CD14-positive monocyte (primary cell): Measurements from ENCODE around the gene EMID1. TPM values are rescaled to one million over a fixed set of nuclear protein-coding genes. Genes with fewer than 3 reads are reported as not detected.

Source experiments
- DNase-seq, 3 donors: peaks; one replicate each; pipeline ENCODE4 v3.0.0-alpha.2; 2011 to 2022
- H2AFZ ChIP-seq: 2 replicates; pipeline ENCODE4 v1.6.0; 2012; ENCODE audit warnings: mild to moderate bottlenecking, low read depth, low read length, inconsistent platforms; ENCODE audit not compliant: insufficient read depth, poor library complexity, severe bottlenecking
- H3K27ac ChIP-seq, 2 donors: 1 replicate in 1 of 2; 2 replicates in 1 of 2; pipeline ENCODE4 v1.5.1; 2012 to 2013; ENCODE audit warnings: low read length in 2 of 2, control low read depth in 1 of 2, inconsistent platforms in 1 of 2, low read depth in 1 of 2, mild to moderate bottlenecking in 1 of 2
- H3K27me3 ChIP-seq, 2 donors: one replicate each; pipeline versions ENCODE4 v1.6.0 to v1.6.1; 2011 to 2013; ENCODE audit warnings: low read length in 2 of 2; ENCODE audit not compliant: control insufficient read depth in 2 of 2, insufficient read depth in 2 of 2
- H3K36me3 ChIP-seq, 2 donors: replicated peaks in 1 of 2; 1 replicate in 1 of 2; 2 replicates in 1 of 2; pipeline versions ENCODE4 v1.5.1 to v1.6.1; 2012 to 2013; ENCODE audit warnings: low read length in 2 of 2, control low read depth in 1 of 2, inconsistent platforms in 1 of 2, mild to moderate bottlenecking in 1 of 2; ENCODE audit not compliant: insufficient read depth in 2 of 2, control insufficient read depth in 1 of 2
- H3K4me1 ChIP-seq, 2 donors: 1 replicate in 1 of 2; 2 replicates in 1 of 2; pipeline versions ENCODE4 v1.5.1 to v1.6.1; 2012 to 2013; ENCODE audit warnings: low read length in 2 of 2, control low read depth in 1 of 2, inconsistent platforms in 1 of 2, mild to moderate bottlenecking in 1 of 2, moderate library complexity in 1 of 2; ENCODE audit not compliant: insufficient read depth in 2 of 2, control insufficient read depth in 1 of 2
- H3K4me2 ChIP-seq: replicated peaks from 2 replicates; pipeline ENCODE3; 2012; ENCODE audit warnings: low read length, moderate library complexity, mild to moderate bottlenecking; ENCODE audit not compliant: poor library complexity, severe bottlenecking; ENCODE audit errors: extremely low read depth
- H3K4me3 ChIP-seq, 3 experiments: fragments of 200-600 bp in 1 of 3; sonication (generic) in 1 of 3; replicated peaks in 1 of 3; 1 replicate in 2 of 3; 2 replicates in 1 of 3; pipeline ENCODE4 v1.5.1; 2011 to 2013; ENCODE audit warnings: low read length in 3 of 3, mild to moderate bottlenecking in 3 of 3, control low read depth in 2 of 3, low read depth in 2 of 3, inconsistent platforms in 1 of 3, moderate library complexity in 1 of 3
- H3K79me2 ChIP-seq: 2 replicates; pipeline ENCODE4 v1.6.0; 2012; ENCODE audit warnings: mild to moderate bottlenecking, control low read depth, inconsistent platforms, low read length, moderate library complexity; ENCODE audit not compliant: insufficient read depth
- H3K9ac ChIP-seq: 2 replicates; pipeline ENCODE4 v1.6.0; 2017; ENCODE audit warnings: low read length, mild to moderate bottlenecking; ENCODE audit not compliant: insufficient read depth, poor library complexity, severe bottlenecking
- H3K9me3 ChIP-seq, 2 donors: replicated peaks in 1 of 2; 1 replicate in 1 of 2; 2 replicates in 1 of 2; pipeline versions ENCODE4 v1.5.1 to v1.6.1; 2012 to 2013; ENCODE audit warnings: low read length in 2 of 2, control low read depth in 1 of 2; ENCODE audit not compliant: control insufficient read depth in 1 of 2, insufficient read depth in 1 of 2
- H4K20me1 ChIP-seq: 2 replicates; pipeline ENCODE4 v1.6.0; 2012; ENCODE audit warnings: mild to moderate bottlenecking, low read length, control low read depth, moderate library complexity; ENCODE audit not compliant: insufficient read depth
- H3K27ac Mint-ChIP-seq, 7 donors: one replicate each; pipeline ENCODE4 v1.8.0; 2020; ENCODE audit warnings: mild to moderate bottlenecking in 7 of 7, mixed read lengths in 7 of 7, moderate library complexity in 6 of 7, inconsistent platforms in 2 of 7
- H3K27me3 Mint-ChIP-seq, 3 donors: one replicate each; pipeline ENCODE4 v1.8.0; 2021 to 2022; ENCODE audit warnings: low read depth in 3 of 3, mild to moderate bottlenecking in 3 of 3, mixed read lengths in 3 of 3, moderate library complexity in 3 of 3, inconsistent platforms in 1 of 3
- H3K36me3 Mint-ChIP-seq, 2 donors: one replicate each; pipeline ENCODE4 v1.8.0; 2020; ENCODE audit warnings: mixed read lengths in 2 of 2, inconsistent platforms in 1 of 2, mild to moderate bottlenecking in 1 of 2
- H3K4me1 Mint-ChIP-seq: one replicate; pipeline ENCODE4 v1.8.0; 2020; ENCODE audit warnings: mild to moderate bottlenecking, mixed read lengths
- H3K4me3 Mint-ChIP-seq, 2 donors: one replicate each; pipeline ENCODE4 v1.8.0; 2020; ENCODE audit warnings: mild to moderate bottlenecking in 2 of 2, mixed read lengths in 2 of 2, moderate library complexity in 1 of 2
- H3K9me3 Mint-ChIP-seq, 7 donors: one replicate each; pipeline ENCODE4 v1.8.0; 2020 to 2022; ENCODE audit warnings: mixed read lengths in 7 of 7, mild to moderate bottlenecking in 6 of 7, moderate library complexity in 6 of 7, inconsistent platforms in 2 of 7
- CTCF ChIP-seq: fragments of 200-600 bp; IDR thresholded peaks from one replicate; pipeline ENCODE4 v1.8.0; 2022; ENCODE audit warnings: antibody characterized with exemption, mild to moderate bottlenecking
- WGBS: methylation state at CpG from one replicate; pipeline ENCODE4 v1.1.5; 2013; ENCODE audit warnings: missing lambda C conversion rate; ENCODE audit not compliant: insufficient coverage; 5-methylcytosine and 5-hydroxymethylcytosine counted together
- intact Hi-C, 2 donors: fragments of 100-400 bp; cut with micrococcal nuclease; formaldehyde crosslinking; loops; one replicate each; pipeline versions ENCODE4 v1.15.0 to v1.15.1; 2023
- polyA minus RNA-seq: library from RNA; depleted of rRNA, polyadenylated mRNA; stranded (reverse); fragments of >200 nt; gene quantifications from 2 replicates; pipeline ENCODE4 v1.2.3, GENCODE V29; 2012
- polyA plus RNA-seq, 3 donors: library from polyadenylated mRNA; depleted of rRNA in 1 of 3; unstranded in 2 of 3; stranded (reverse) in 1 of 3; fragments of 300-500 nt in 2 of 3; fragments of >200 nt in 1 of 3; fragmentation: Illumina TruSeq in 2 of 3; gene quantifications; 1 replicate in 2 of 3; 2 replicates in 1 of 3; pipeline ENCODE4 v1.2.3, GENCODE V29; 2012 to 2021
- total RNA-seq, 12 experiments: library from RNA in 1 of 12; stranded (reverse) in 1 of 12; fragments of 120-200 nt in 1 of 12; gene quantifications; one replicate each; pipeline ENCODE4 v1.2.4 and lab custom pipeline; 2013 to 2026; ENCODE audit warnings: mixed read lengths in 6 of 12, inconsistent platforms in 1 of 12

Gene EMID1
- 0.17 TPM for total RNA-seq (2013)
- polyA plus RNA-seq (not detected), polyA minus RNA-seq (0.16 TPM in 1 of 2 replicates, not detected in the other), total RNA-seq (lab: John Stamatoyannopoulos, UW) (0 to 0.60 (median 0) reads per million in 11 experiments)

GRCh38 chr22:29205594-29206371 lies at the start of gene EMID1:
TSS of gene EMID1 (plus strand) at chr22:29205896. CDS start at chr22:29206039, 143 bp downstream.
- H3K9ac ChIP-seq = peak within 1 kb of the TSS; percentile 38
- H3K4me3 ChIP-seq = peak within 1 kb of the TSS; percentile 4 to 66 (median 31)
- H3K36me3 ChIP-seq = no peaks in the 10 kb centered on the region
- no peak within 1 kb of the TSS for H3K27ac ChIP-seq
- no peak for DNase-seq
- H2AFZ ChIP-seq = peak within 1 kb of the TSS; percentile 68
- no peaks in the 10 kb centered on the region for H3K9me3 ChIP-seq
- peaks cover 6 to 36% of the 10 kb centered on the region in 2 donors for H3K27me3 ChIP-seq
- H3K4me3 Mint-ChIP-seq = peak within 1 kb of the TSS; percentile 66 to 90
- H3K4me1 Mint-ChIP-seq = peaks cover 30% of the 10 kb centered on the region
- intact Hi-C loops = no loop called here
- no peaks in the 10 kb centered on the region for H3K79me2 ChIP-seq
- 1% methylated on average over 75 of the region's 90 CpGs for WGBS
- peak within 1 kb of the TSS; percentile 69 for H3K4me2 ChIP-seq
- peaks cover 19 to 34% of the 10 kb centered on the region in 2 donors for H3K4me1 ChIP-seq
- no peak for TF ChIP-seq CTCF
- H3K27me3 Mint-ChIP-seq = peaks cover 32 to 47% (median 44%) of the 10 kb centered on the region in 3 donors
- peaks cover 0 to 6% (median 0%) of the 10 kb centered on the region in 7 donors for H3K9me3 Mint-ChIP-seq
- H3K36me3 Mint-ChIP-seq = peaks cover 1 to 2% of the 10 kb centered on the region in 2 donors
- no peaks in the 10 kb centered on the region for H4K20me1 ChIP-seq
- no peak within 1 kb of the TSS for H3K27ac Mint-ChIP-seq

GRCh38 chr22:29155966-29156365 lies 49.7 kb upstream of the EMID1 start:
- H2AFZ ChIP-seq = no peak overlapping the region
- H3K36me3 ChIP-seq = no peaks in the 10 kb centered on the region
- no peak overlapping the region for H3K27ac ChIP-seq
- no peak for TF ChIP-seq CTCF
- 100% methylated on average over 1 of the region's 1 CpG for WGBS
- H4K20me1 ChIP-seq = no peaks in the 10 kb centered on the region
- no peaks in the 10 kb centered on the region for H3K9me3 ChIP-seq
- intact Hi-C loops = loop anchor here (2.0 to 10.0 kb wide), 2 partner anchors 71 kb away; no protein-coding TSS in a partner anchor
- no peak overlapping the region for H3K4me3 Mint-ChIP-seq
- H3K4me1 ChIP-seq = peaks cover 21 to 29% of the 10 kb centered on the region in 2 donors
- no peak overlapping the region for H3K4me3 ChIP-seq
- no peak overlapping the region for H3K9ac ChIP-seq
- H3K27me3 Mint-ChIP-seq = peaks cover 5 to 21% (median 12%) of the 10 kb centered on the region in 3 donors
- no peaks in the 10 kb centered on the region for H3K36me3 Mint-ChIP-seq
- no peaks in the 10 kb centered on the region for H3K27me3 ChIP-seq
- peaks cover 0 to 3% (median 0%) of the 10 kb centered on the region in 7 donors for H3K9me3 Mint-ChIP-seq
- no peaks in the 10 kb centered on the region for H3K79me2 ChIP-seq
- no peak overlapping the region for H3K4me2 ChIP-seq
- no peak for DNase-seq
- H3K27ac Mint-ChIP-seq = no peak overlapping the region
- H3K4me1 Mint-ChIP-seq = peaks cover 32% of the 10 kb centered on the region
